Loucy (cell line): ENCODE measurements around the gene NXT1.

Source experiments
- H2AFZ ChIP-seq: fragments of 200-600 bp; sonication (generic); 2 replicates; pipeline ENCODE4 v1.6.0; 2016; ENCODE audit warnings: antibody characterized with exemption, mild to moderate bottlenecking, low read length, moderate library complexity
- H3F3A ChIP-seq: fragments of 200-600 bp; 2 replicates; pipeline ENCODE4 v1.6.0; 2016; ENCODE audit warnings: antibody characterized with exemption, low read depth, mild to moderate bottlenecking
- H3K27me3 ChIP-seq: fragments of 200-600 bp; sonication (generic); 2 replicates; pipeline ENCODE4 v1.6.1; 2014; ENCODE audit warnings: low read length, mild to moderate bottlenecking; ENCODE audit not compliant: insufficient read depth, poor library complexity, severe bottlenecking
- H3K36me3 ChIP-seq: fragments of 200-600 bp; sonication (generic); 2 replicates; pipeline ENCODE4 v1.6.1; 2016; ENCODE audit warnings: low read length; ENCODE audit not compliant: insufficient read depth
- H3K4me1 ChIP-seq: fragments of 200-600 bp; sonication (generic); 2 replicates; pipeline ENCODE4 v1.5.1; 2014; ENCODE audit warnings: low read length, mild to moderate bottlenecking; ENCODE audit not compliant: insufficient read depth, poor library complexity, severe bottlenecking
- H3K4me2 ChIP-seq: fragments of 200-600 bp; sonication (generic); 2 replicates; pipeline ENCODE4 v1.6.0; 2014; ENCODE audit warnings: antibody characterized with exemption, low read length, low read depth, mild to moderate bottlenecking; ENCODE audit not compliant: poor library complexity, severe bottlenecking
- H3K4me3 ChIP-seq: fragments of 200-600 bp; sonication (generic); 2 replicates; pipeline ENCODE4 v1.5.1; 2014; ENCODE audit warnings: low read length, mild to moderate bottlenecking, mixed read lengths; ENCODE audit not compliant: poor library complexity, severe bottlenecking
- H3K79me2 ChIP-seq: fragments of 200-600 bp; sonication (generic); 2 replicates; pipeline ENCODE4 v1.6.1; 2014; ENCODE audit warnings: low read length; ENCODE audit not compliant: insufficient read depth
- H3K9ac ChIP-seq: fragments of 200-600 bp; sonication (generic); 2 replicates; pipeline ENCODE4 v1.6.0; 2014; ENCODE audit warnings: mild to moderate bottlenecking, low read depth, low read length, moderate library complexity; ENCODE audit not compliant: poor library complexity, severe bottlenecking
- H3K9me2 ChIP-seq: fragments of 200-600 bp; sonication (generic); replicated peaks from 2 replicates; pipeline ENCODE4 v1.6.1; 2016; ENCODE audit warnings: low read depth, low read length, mixed read lengths
- H3K9me3 ChIP-seq: fragments of 200-600 bp; sonication (generic); 2 replicates; pipeline ENCODE4 v1.6.1; 2014; ENCODE audit warnings: mild to moderate bottlenecking, antibody characterized with exemption, low read length, low read depth; ENCODE audit not compliant: insufficient read depth
- H4K20me1 ChIP-seq: fragments of 200-600 bp; sonication (generic); 2 replicates; pipeline ENCODE4 v1.6.0; 2014; ENCODE audit warnings: antibody characterized with exemption, low read length, mild to moderate bottlenecking; ENCODE audit not compliant: insufficient read depth, poor library complexity, severe bottlenecking
- CTCF ChIP-seq: fragments of 200-600 bp; sonication (generic); conservative IDR thresholded peaks from 2 replicates; pipeline ENCODE4 v1.5.1; 2014; ENCODE audit warnings: mild to moderate bottlenecking, antibody characterized with exemption, low read length
- EZH2phosphoT487 ChIP-seq: fragments of 200-600 bp; IDR thresholded peaks from 2 replicates; pipeline ENCODE4 v1.6.1; 2018; ENCODE audit warnings: antibody characterized with exemption, mild to moderate bottlenecking, moderate library complexity, borderline replicate concordance

Gene NXT1

GRCh38 chr20:23390091-23390774, 39.6 kb downstream of the NXT1 start:
- Histone ChIP-seq H3K4me2 (no peak overlapping the region), H3K79me2 (no peaks in the 10 kb centered on the region), H4K20me1 (no peaks in the 10 kb centered on the region), H3K9me3 (no peaks in the 10 kb centered on the region), H3K9me2 (no peaks in the 10 kb centered on the region), H3K4me3 (no peak overlapping the region), H3K4me1 (no peaks in the 10 kb centered on the region), H3F3A (no peaks in the 10 kb centered on the region), H3K27me3 (no peaks in the 10 kb centered on the region), H2AFZ (no peak overlapping the region), H3K9ac (no peak overlapping the region), H3K36me3 (peaks cover 76% of the 10 kb centered on the region; the same call in 1 of the 2 replicates)
- no peak for TF ChIP-seq CTCF
- no peak for TF ChIP-seq EZH2phosphoT487

- Histone ChIP-seq H3K4me3 (no peak overlapping the region), H3K4me2 (no peak overlapping the region), H3F3A (no peaks in the 10 kb centered on the region), H4K20me1 (no peaks in the 10 kb centered on the region), H3K4me1 (no peaks in the 10 kb centered on the region), H3K9ac (no peak overlapping the region), H3K27me3 (no peaks in the 10 kb centered on the region), H3K36me3 (peaks cover 80% of the 10 kb centered on the region; the same call in 1 of the 2 replicates), H3K79me2 (0 out of 2 replicates have a peak, but pooled peaks cover under 1% of the 10 kb centered on the region), H3K9me3 (no peaks in the 10 kb centered on the region), H2AFZ (no peak overlapping the region), H3K9me2 (no peaks in the 10 kb centered on the region)
- TF ChIP-seq EZH2phosphoT487 = no peak
- TF ChIP-seq CTCF = no peak
Observed at GRCh38 chr20:23391707-23392310, 41.2 kb downstream of the NXT1 start.

- no peaks in the 10 kb centered on the region for H4K20me1 ChIP-seq
- no peak overlapping the region for H3K4me2 ChIP-seq
- no peak overlapping the region for H3K9ac ChIP-seq
- no peak overlapping the region for H3K4me3 ChIP-seq
- H3K36me3 ChIP-seq = peaks cover 59% of the 10 kb centered on the region; the same call in 1 of the 2 replicates
- peaks cover 4% of the 10 kb centered on the region for H3K4me1 ChIP-seq
- no peaks in the 10 kb centered on the region for H3K27me3 ChIP-seq
- H3F3A ChIP-seq = no peaks in the 10 kb centered on the region
- H3K79me2 ChIP-seq = peaks cover 14% of the 10 kb centered on the region; the same call in 1 of the 2 replicates
- no peaks in the 10 kb centered on the region for H3K9me3 ChIP-seq
- no peak overlapping the region for H2AFZ ChIP-seq
- no peak for TF ChIP-seq EZH2phosphoT487
- no peak for TF ChIP-seq CTCF
- H3K9me2 ChIP-seq = no peaks in the 10 kb centered on the region
Observed at GRCh38 chr20:23393996-23394775, 43.6 kb downstream of the NXT1 start.
